Neural cell (in vitro differentiated cells): ENCODE results near the gene C17orf78.

Experiments
- CTCF ChIP-seq: fragments of 450-650 bp; IDR thresholded peaks from 2 replicates; pipeline ENCODE4 v1.5.1; 2014; ENCODE audit warnings: antibody characterized with exemption, mild to moderate bottlenecking, moderate library complexity; ENCODE audit not compliant: poor library complexity, severe bottlenecking
- EP300 ChIP-seq: fragments of 450-650 bp; conservative IDR thresholded peaks from 2 replicates; pipeline ENCODE4 v1.6.1; 2014; ENCODE audit warnings: antibody characterized with exemption, mild to moderate bottlenecking, moderate library complexity; ENCODE audit not compliant: poor library complexity, severe bottlenecking
- POLR2AphosphoS5 ChIP-seq: IDR thresholded peaks from 2 replicates; pipeline ENCODE4 v1.6.1; 2012
- RAD21 ChIP-seq: fragments of 450-650 bp; conservative IDR thresholded peaks from 2 replicates; pipeline ENCODE4 v1.6.1; 2014; ENCODE audit warnings: antibody characterized with exemption, mild to moderate bottlenecking, moderate library complexity
- SMC3 ChIP-seq: fragments of 450-650 bp; conservative IDR thresholded peaks from 2 replicates; pipeline ENCODE4 v1.6.1; 2014; ENCODE audit warnings: antibody characterized with exemption, mild to moderate bottlenecking, moderate library complexity; ENCODE audit not compliant: poor library complexity

DNA sequence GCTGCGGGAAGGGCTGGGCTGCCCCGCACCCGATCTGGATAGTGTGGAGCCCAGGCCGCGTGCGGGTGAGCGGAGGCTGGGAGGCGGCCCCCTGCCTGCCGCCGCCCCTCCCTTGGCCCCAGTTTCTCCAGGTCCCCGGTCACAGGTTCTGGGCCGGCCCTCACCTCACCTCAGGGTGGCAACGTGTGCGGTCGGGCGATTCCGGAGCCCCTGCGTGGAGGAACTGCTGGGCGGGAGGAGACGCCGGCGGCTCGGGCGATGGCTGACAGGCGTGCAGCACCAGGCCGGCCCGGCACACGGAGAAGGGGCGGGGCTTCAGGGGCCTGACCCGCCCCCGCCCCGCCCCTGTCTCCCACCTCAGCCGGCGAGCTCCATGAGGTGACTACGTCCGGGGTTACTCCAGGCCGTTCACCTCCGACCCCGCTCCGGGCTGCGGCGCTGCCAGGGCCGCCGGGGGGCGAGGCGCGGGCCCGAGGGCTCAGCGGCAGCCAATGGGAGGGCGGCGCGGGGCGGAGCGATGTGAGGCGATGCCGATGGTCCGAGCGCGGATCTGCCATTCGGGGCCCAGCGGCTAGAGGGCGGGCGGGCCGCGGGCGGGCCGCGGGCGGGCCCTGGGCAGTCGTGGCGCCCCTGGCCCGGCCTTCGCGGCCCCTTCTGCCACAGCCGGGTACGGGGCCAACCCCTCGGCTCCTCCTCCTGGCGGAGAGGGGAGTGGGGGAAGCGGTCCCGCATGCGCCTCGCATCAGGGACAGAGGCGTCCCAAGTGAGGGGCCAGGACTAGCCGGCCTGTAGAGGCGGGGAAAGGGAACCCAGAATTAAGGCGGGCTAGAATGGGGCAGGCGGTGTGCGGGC, 16.7 kb upstream of the C17orf78 start:
- TF ChIP-seq CTCF (peak; percentile 51), SMC3 (no peak), POLR2AphosphoS5 (no peak), EP300 (no peak), RAD21 (no peak)
